Measurements from ENCODE around the gene CHSY3.

CHSY3 gene

DNA sequence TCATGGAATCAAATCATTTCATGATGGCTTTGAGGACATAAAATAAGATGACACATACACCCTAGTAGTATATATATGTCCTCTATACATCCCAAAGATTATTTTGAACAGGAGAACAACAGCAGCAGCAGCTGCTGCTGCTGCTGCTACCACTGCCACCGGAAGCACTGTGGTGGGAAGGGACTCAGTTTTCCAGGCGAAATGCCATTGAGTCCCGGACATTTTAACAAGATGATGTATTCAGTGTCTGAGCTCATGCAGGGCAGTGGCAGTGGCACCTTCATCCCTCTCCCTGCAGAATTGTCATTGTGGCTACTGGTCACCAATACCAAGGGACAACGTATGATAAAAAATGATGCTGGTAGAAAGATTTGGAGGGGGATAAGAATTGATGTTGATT lies 151.3 kb downstream of the CHSY3 start:
- TF ChIP-seq, protein P1, sequence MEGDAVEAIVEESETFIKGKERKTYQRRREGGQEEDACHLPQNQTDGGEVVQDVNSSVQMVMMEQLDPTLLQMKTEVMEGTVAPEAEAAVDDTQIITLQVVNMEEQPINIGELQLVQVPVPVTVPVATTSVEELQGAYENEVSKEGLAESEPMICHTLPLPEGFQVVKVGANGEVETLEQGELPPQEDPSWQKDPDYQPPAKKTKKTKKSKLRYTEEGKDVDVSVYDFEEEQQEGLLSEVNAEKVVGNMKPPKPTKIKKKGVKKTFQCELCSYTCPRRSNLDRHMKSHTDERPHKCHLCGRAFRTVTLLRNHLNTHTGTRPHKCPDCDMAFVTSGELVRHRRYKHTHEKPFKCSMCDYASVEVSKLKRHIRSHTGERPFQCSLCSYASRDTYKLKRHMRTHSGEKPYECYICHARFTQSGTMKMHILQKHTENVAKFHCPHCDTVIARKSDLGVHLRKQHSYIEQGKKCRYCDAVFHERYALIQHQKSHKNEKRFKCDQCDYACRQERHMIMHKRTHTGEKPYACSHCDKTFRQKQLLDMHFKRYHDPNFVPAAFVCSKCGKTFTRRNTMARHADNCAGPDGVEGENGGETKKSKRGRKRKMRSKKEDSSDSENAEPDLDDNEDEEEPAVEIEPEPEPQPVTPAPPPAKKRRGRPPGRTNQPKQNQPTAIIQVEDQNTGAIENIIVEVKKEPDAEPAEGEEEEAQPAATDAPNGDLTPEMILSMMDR (IDR thresholded peaks at IDR 0.05; ENCODE audit: low read depth, low read length) = no peak
- no peak overlapping the region for H3K4me3 ChIP-seq (ENCODE audit: low read depth, low read length)

DNA sequence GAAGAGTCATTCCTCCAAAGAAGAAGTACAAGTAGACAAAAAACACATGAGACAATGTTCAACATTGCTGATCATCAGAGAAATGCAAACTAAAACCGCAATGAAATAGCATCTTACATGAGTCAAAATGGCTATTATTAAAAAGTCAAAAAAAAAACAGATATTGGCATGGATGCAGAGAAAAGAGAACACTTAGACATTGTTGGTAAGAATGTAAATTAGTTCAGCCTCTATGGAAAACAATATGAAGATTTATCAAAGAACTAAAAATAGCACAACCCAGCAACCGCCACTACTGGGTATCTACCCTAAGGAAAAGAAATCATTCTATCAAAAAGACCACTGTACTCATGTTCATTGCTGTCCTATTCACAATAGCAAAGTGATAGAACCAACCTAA lies 157.5 kb downstream of the CHSY3 start:
- H3K4me3 ChIP-seq (ENCODE audit: low read depth, low read length) = no peak overlapping the region
- TF ChIP-seq, protein P1 (IDR thresholded peaks at IDR 0.05; ENCODE audit: low read depth, low read length) = no peak

DNA sequence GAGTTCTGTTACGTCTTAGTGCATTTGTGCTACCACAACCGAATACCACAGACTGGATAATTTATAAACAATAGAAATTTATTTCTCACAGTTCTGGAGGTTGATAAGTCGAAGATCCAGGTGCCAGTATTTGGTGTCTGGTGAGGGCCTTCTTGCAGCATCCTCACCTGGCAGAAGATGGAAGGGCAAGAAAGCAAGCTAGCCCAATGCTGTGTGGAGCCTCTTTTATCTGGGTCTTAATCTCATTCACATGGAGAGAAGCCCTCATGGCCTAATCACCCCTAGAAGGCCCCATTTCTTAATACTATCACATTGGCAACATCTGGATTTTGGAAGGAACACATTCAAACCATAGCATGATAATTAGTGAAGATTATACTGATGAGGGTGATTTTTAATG lies 159.3 kb downstream of the CHSY3 start:
- no peak overlapping the region for H3K4me3 ChIP-seq (ENCODE audit: low read depth, low read length)
- TF ChIP-seq, protein P1 (IDR thresholded peaks at IDR 0.05; ENCODE audit: low read depth, low read length) = no peak

DNA sequence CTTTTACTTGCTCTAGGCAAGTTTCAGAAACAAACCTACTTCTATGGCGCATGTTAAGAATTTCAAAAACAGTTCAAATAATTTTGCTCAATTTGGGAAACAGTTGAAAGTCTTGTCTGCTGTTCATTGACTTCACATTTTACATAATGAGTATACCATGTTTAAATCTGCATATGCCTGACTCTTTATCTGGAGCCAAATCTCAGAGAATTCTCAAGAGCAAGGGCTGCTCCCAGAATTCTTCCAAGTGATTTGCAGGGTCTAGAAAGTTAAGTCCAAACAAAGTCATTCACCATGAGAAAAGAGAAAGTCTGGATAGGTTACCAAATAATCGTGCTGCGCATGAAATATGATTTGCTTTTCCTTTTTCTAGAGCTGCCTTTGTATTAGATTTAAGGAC lies 160.2 kb downstream of the CHSY3 start:
- no peak overlapping the region for H3K4me3 ChIP-seq (ENCODE audit: low read depth, low read length)
- TF ChIP-seq, protein P1 (IDR thresholded peaks at IDR 0.05; ENCODE audit: low read depth, low read length) = no peak

DNA sequence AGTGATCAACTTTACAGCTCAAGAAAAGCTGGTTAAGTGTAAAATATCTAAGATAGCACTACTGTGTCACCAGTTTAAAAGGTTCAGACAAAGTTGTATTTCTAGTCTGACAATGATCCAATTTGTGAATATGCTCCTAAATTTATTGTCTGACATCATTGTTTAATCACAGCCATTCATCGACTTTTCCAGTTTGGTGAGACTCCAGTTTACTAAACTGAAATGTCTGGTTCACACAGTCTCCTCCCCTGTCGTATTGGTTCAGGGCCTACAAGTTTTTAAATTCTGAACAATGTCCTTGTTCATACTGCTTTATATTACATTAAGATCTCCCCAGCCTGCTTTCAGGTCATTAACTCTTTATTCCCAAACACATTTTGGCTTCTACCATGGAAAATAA lies 161.4 kb downstream of the CHSY3 start:
- no peak overlapping the region for H3K4me3 ChIP-seq (ENCODE audit: low read depth, low read length)
- TF ChIP-seq, protein P1 (IDR thresholded peaks at IDR 0.05; ENCODE audit: low read depth, low read length) = no peak

DNA sequence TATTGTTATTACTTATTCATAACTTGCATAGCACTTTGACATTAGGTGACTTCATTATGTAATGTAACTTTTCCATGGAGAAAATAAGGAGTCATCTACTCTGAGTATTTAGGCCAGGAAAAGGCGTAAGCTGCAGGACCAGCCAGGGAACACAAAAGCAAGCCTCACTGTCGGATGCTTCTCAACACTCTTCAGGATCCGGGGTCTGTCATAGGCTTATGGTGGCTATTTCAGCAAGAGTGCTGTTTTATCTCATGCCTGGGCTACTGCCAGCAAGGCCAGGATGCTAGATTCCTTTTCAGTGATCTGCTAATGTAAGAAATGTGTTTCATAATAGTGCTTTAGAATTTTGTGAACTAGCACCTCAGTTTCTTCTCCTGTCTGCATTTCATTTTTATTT lies 162.4 kb downstream of the CHSY3 start:
- TF ChIP-seq, protein P1 (IDR thresholded peaks at IDR 0.05; ENCODE audit: low read depth, low read length) = no peak

DNA sequence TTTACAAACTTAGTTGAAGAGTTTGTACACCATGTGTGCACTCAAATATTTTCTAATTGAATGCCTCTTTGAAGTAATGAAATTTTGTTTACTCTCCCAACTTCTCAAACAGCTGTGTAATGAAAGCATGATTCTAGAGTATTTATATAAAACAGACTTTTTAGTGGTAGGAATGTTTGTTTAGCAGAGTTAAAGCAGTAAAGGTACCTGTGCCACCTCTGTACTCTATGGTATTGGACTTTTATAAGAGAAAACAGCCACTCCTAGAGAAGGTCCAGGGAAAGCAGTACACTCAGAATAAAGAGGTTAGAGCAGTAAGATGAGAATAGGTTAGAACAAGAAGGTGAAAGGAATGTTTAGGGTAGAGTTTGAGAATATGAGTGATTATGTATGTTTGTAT lies 163.1 kb downstream of the CHSY3 start:
- no peak overlapping the region for H3K4me3 ChIP-seq (ENCODE audit: low read depth, low read length)
- TF ChIP-seq, protein P1 (IDR thresholded peaks at IDR 0.05; ENCODE audit: low read depth, low read length) = no peak

More for the DNA sequence above, 162.4 kb downstream of the CHSY3 start:
- H3K4me3 ChIP-seq (ENCODE audit: low read depth, low read length) = no peak overlapping the region

Measured in WI38 (cell line).